Renal pelvis (tissue), 4 donors: Measurements from ENCODE around the gene SLC16A3. TPM values are rescaled to one million over a fixed set of nuclear protein-coding genes. Genes with fewer than 3 reads are reported as not detected.

ENCODE experiments used
- DNase-seq: peaks from one replicate; pipeline ENCODE4 v3.0.0-alpha.2; 2013
- polyA plus RNA-seq, 3 donors: library from polyadenylated mRNA; unstranded; fragments of 120-200 nt; gene quantifications; one replicate each; pipeline ENCODE4 v1.2.1, GENCODE V29; 2013; ENCODE audit not compliant: insufficient read length in 3 of 3

SLC16A3 gene
- polyA plus RNA-seq, 3 donors, result 13.6 to 15.2 (median 13.9) TPM

DNA sequence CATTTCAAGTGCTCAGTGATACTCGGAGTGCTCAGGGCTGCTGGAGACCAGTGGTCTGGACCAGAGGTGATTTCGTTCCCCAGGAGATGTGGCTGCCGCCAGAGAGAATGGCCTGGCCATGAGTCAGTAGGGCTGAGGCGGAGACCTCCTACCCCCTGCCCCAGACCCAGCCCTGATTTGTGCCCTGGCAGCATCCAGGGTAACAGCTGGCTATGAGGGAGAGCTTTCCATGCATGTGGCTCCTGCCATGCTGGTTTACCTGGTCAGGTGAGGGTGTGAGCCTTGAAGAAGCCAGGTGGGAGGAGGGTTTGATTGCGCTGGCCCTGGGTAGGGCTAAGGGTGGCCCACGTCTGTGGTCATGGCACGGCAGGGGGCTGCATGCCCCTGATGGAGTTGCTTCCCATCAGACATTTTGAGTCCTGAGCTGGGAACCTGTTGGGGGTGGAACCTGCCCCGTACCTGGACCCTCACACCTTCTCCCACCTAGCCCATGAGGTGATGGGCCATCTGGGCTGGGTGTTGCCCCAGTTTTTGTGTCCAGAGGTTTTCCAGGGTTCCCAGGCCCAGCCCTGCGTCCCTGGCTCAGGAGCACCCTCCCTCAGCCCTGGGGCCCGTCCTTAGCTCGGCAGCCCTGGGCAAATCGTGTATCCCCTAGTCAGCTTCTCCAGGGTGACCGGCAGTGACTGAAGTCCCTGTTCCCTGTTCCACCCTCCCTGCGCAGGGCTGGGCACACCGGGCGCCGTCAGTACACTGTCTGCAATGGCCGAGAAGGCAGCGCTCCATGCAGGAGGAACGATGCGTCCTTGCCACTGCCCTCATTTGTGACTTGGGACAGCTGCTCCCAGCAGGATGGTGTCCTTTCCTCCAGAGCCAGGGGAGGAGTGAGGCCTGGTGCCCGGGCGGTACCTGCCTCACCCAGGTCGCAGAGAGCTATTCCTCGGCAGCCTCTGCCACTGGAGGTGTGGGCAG, 53.7 kb downstream of the SLC16A3 start:
- DNase-seq, result no peak

GRCh38 chr17:82283208-82283749, 54.4 kb downstream of the SLC16A3 start:
- no peak for DNase-seq

- no peak for DNase-seq
These were observed 56.3 kb downstream of the SLC16A3 start for GRCh38 chr17:82285141-82285540.

DNA sequence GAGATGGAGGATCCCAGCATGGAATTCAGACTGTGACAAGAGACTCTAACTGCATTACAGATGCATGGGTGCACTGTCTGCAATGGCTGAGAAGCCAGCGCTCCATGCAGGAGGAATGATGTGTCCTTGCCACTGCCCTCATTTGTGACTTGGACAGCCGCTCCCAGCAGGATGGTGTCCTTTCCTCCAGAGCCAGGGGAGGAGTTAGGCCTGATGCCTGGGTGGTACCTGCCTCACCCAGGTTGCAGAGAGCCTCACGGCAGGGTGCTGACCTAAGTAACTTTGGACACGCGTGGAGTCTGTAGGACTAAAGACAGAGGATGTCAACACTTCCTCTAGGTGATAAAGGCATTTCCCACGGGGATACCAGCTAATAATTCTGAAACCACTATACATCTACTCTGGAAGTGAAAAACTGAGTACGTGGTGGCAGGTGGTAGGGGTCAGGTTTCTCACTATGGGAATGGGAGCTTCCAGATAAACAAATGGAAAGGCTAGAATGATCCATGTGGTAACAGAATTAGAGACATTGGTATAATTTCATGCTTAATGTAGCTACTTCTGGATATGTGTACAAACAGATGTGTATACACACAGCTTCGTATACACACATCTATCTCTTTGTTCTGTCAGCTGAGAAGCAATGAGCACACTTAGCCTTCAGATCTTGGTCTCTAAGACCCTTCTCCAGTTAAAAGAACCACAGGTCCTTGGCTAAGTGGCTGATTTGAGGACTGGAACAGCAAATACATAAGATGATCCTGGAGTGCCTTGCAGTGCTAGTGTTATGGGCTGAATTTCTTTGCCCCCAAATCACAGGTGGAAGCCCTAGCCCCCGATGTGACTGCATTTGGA, 58.4 kb downstream of the SLC16A3 start:
- DNase-seq, result no peak

DNA sequence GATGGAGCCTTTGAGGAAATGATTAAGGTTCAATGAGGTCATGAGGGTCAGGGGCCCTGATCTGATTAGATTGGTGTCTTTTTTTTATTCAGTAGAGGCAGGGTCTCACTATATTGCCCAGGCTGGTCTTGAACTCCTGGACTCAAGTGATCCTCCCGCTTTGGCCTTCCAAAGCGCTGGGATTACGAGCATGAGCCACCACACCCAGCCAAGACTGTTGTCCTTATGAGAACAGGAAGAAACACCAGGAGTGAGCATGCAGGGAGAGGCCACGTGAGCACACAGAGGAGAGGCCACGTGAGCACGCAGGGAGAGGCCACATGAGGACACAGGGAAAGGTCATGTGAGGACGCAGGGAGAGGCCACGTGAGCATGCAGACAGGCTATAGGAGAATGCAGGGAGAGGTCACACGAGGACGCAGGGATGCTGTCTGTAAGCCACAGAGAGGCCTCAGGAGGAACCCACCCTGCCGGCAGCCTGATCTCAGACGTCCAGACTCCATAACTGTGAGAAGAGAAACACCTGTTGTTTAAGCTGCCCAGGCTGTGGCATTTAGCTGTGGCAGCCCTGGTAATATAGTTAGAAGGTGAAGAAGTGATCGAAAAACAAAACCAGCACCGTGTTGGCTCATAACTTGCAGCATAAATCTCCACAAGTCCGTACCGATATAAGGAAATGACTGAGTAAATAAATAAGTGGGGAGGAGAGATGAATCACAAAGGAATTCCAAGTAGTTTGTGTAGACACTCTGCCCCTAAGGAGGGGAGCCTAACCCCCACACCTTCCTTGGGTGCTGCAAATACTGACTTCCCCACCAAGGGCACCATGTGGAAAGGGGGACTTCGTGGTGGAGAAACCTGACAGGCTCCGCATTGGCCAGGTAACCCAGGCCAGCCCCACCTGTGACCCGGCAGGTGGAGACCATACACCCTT, 59.3 kb downstream of the SLC16A3 start:
- no peak for DNase-seq

Other genes starting within 250 kb of the SLC16A3 start
- 10 to 100 TPM; 38.7 to 51.4 (median 48.5) TPM for gene CENPX, start 206.2 kb upstream of the SLC16A3 start, polyA plus RNA-seq
- gene LRRC45, start 205.7 kb upstream of the SLC16A3 start, polyA plus RNA-seq, result 10 to 100 TPM; 15.8 to 18.1 (median 16.6) TPM
- gene RAC3, start 197.4 kb upstream of the SLC16A3 start, polyA plus RNA-seq, result 10 to 100 TPM; 13.4 to 17.1 (median 14.6) TPM
- 100 to 1,000 TPM in 2 of 3 donors, 10 to 100 TPM in 1; 98.3 to 138 (median 102) TPM for gene DCXR, start 191.3 kb upstream of the SLC16A3 start, polyA plus RNA-seq
- 10 to 100 TPM; 49.4 to 56.6 (median 54.8) TPM for gene RFNG, start 177.2 kb upstream of the SLC16A3 start, polyA plus RNA-seq
- 100 to 1,000 TPM; 127 to 149 (median 140) TPM for gene GPS1, start 177.1 kb upstream of the SLC16A3 start, polyA plus RNA-seq
- 10 to 100 TPM; 76.8 to 96.3 (median 90.9) TPM for gene DUS1L, start 163.2 kb upstream of the SLC16A3 start, polyA plus RNA-seq
- gene FASN, start 130.8 kb upstream of the SLC16A3 start, polyA plus RNA-seq, result 10 to 100 TPM; 41.4 to 56.7 (median 50.1) TPM
- 10 to 100 TPM; 50.9 to 98.3 (median 89.0) TPM for gene CCDC57, start 16.2 kb upstream of the SLC16A3 start, polyA plus RNA-seq
- gene CSNK1D, start 44.7 kb downstream of the SLC16A3 start, polyA plus RNA-seq, result 100 to 1,000 TPM; 125 to 139 (median 134) TPM
- under 1 TPM; 0.50 to 0.65 (median 0.55) TPM for gene CD7, start 88.6 kb downstream of the SLC16A3 start, polyA plus RNA-seq
- 1 to 10 TPM; 1.6 to 1.8 (median 1.7) TPM for gene SECTM1, start 104.7 kb downstream of the SLC16A3 start, polyA plus RNA-seq
- under 1 TPM in 1 of 3 donors, not detected in 2; 0.06 TPM for gene TEX19, start 130.2 kb downstream of the SLC16A3 start, polyA plus RNA-seq
- gene UTS2R, start 142.7 kb downstream of the SLC16A3 start, polyA plus RNA-seq, result under 1 TPM; 0.71 to 0.91 (median 0.75) TPM
- gene HEXD, start 189.3 kb downstream of the SLC16A3 start, polyA plus RNA-seq, result 10 to 100 TPM; 39.6 to 49.9 (median 41.9) TPM
- gene OGFOD3, start 189.5 kb downstream of the SLC16A3 start, polyA plus RNA-seq, result 10 to 100 TPM; 25.5 to 30.0 (median 29.3) TPM
- gene CYBC1, start 221.7 kb downstream of the SLC16A3 start, polyA plus RNA-seq, result 10 to 100 TPM; 46.3 to 60.6 (median 59.0) TPM
- gene NARF, start 229.7 kb downstream of the SLC16A3 start, polyA plus RNA-seq, result 100 to 1,000 TPM in 1 of 3 donors, 10 to 100 TPM in 2; 95.4 to 104 (median 98.2) TPM